Medulla oblongata (tissue), 1 donor: ENCODE results near the gene TSSK2.

Experiments used
- DNase-seq: peaks from one replicate; pipeline ENCODE4 v3.0.0-alpha.2; 2015; ENCODE audit errors: extremely low spot score

Gene TSSK2

DNA sequence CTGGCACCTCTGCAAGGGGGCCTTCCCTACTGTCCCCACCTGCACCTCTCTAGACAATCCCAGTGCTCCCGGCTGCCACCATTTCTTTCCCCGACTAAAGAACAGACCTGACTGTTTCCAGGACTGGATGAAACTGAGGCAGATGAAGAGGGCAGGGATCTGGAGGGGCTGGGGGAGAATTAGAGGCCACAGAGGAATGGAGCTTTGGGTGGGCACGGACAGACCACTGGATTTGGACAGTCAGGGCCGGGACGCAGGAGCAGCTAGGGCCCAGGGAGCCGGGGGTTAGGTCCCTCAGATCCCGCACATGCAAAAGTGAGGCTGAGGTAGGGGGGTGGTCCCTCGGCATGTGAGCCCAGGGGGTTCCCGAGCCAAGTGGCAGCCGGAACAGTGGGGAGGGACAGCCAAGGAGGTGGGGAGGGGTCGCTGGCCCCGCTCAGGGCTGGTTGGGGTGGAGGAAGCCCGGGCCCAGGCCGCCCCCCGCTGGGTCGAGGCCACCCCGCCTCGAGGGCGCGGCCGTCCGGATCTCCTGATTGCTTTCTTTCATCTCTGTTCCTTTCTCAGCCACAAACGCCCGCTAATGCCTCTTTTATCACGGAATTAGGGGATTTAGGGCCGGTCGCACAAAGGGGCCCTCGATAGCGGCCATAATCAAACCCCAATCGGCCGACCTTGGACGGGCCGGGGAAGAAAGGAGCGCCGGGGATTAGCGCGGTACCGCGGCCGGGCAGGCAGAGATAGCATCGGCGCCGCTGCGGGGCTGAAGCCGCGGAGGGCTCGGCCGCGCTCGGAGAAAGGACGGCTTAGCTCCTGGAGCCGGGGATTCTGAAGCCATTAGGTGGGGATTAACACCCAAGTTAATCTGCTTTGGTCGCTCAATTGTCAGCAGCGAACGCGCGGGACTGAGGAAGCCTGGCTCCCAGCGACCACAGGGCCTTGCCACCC lies 38.2 kb downstream of the TSSK2 start:
- no peak for DNase-seq

DNA sequence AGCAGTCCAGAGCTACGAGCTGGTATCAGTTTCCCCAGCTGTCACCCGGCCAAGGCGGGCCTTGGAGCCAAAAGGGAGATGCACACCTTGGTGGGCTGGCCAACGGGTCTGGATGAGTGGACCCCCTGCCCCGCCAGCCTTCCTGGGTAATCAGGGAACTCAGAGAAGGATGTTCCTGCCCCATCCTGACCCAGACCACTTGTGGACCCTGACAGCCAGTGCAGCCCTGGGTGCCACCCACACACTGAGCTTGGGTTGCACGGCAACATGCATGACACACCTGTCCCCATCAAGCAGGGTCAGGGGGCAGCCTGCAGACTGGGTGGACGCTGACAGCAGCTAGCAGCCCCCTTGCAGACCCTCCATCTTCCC lies 38.8 kb downstream of the TSSK2 start:
- DNase-seq, result no peak

DNA sequence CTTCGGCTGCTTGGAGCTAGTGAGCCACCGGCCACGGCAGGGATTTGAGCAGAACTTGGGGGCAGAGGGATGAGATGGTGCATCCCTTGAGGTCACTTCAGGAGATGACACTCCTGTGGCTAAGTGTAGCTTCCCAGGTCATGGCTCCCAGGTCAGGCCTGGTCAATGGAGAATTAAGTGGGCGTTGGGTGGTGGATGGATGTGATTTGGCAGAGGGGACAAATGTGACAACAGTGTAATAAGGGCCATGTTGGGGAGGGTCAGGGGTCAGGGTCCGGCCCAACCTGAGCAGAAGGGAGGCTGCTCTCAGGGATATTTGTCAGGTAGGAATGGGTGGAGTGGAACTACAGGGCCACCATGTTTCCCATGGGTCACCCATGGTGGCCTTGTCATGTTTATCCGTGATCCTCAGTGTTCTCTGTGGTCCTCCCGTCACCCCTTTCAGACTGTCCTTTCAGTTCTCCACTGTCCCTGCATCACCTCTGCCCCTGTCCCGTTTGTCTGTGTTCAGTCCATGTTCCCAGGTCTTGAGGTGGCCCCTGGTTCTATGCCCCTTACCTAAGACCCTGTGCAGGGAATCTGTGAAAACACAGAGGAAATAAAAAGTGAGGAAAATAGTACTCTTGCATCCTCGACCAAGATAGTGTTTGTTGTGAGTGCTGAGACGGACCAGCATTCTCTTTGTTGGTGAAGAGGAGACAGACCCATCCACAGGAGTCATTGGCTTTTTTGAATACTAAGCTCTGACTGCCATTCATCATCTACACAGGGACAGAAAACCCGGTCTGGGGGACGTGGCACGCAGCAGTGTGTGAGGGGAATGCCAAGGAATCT lies 41.3 kb downstream of the TSSK2 start:
- DNase-seq, result no peak

DNA sequence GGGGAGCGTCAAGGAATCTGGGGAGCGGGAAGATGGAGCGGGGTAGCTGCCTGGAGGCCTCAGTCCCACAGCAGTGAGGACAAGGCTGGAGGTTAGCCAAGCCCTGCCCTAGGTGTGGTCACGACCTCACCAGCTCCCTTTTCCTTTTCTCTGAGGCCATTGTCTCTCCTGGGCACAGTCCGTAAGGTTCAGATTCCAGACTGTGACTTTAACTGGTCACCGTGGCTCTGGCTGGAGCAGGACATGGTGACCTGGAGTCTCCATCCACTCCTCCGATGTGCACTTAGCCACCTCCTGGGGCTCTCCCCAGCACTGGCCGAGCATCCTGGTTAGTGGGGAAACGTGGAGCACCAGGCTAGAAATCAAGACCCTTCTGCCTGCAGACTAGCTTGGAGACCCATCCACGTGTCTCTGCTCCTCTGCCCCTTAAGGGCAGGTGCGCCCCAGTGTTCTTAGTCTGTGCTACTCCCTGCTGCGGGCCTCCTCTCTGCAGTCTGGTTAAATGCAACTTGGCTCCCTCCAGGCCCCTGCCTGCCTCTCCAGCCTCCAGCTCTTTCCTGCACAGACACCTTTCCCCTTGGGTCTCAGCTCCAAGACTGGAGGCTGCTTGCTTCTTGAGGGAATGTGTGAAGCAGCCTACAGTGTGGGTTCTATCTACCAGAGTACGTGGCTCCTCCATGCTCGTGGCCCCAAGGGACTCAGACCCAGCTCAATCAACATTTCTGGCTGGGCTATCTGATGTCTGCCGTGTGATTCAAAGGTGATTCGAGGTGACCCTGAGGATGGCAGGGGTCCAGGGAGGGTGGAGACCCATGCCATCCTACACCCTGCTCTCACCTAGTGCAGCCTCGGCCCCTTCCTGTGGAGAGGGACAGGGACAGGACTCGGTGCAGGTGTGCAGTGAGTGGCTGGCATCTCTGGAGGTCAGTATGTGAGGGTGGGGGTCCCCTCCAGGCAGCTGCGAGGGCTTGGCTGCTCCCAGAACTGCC lies 42.2 kb downstream of the TSSK2 start:
- DNase-seq, result no peak

DNA sequence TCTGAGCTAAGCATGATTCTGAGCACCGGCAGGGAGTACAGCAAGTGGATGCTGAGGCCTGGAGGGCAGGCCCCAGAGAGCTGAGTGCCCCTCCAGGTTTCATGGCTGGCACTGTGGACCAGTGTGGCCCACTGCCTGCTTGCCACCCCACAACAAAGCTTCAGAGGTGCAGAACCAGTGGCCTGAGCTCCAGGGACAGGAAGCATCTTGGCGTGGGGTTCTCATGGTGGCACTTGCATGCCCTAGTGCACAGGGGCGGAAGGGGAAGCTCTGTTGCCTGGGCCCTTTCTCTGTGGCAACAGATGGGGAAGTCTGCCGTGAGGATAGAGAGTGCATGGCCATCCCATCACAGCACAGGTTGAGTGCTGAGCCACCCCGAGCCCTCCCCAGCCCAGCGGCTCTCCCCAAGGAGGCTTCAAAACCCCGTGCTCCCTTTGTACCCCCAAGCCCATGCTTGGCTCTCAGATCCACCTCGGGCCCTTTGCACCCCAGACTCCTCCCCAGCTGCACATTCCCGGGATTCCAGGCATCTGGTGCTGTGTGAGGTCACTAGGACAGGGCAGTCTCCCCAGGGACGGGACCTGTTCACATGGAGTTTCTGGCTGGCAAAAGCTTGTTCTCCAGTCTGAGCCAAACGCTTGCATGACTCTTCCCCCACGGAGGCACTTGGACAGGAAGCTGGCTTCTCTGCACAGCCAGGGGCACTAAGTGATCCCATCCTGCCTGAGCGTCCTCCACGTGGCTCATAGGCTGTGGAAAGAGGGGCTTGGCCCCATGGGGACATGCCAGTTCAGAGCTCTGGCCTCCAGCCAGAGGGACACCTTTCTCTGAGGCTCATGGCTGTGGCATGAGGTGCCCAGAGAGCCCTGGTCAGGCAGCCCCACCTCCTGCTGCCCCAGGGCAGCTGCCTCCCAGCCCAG lies 43.3 kb downstream of the TSSK2 start:
- peak; percentile 24 for DNase-seq

DNA sequence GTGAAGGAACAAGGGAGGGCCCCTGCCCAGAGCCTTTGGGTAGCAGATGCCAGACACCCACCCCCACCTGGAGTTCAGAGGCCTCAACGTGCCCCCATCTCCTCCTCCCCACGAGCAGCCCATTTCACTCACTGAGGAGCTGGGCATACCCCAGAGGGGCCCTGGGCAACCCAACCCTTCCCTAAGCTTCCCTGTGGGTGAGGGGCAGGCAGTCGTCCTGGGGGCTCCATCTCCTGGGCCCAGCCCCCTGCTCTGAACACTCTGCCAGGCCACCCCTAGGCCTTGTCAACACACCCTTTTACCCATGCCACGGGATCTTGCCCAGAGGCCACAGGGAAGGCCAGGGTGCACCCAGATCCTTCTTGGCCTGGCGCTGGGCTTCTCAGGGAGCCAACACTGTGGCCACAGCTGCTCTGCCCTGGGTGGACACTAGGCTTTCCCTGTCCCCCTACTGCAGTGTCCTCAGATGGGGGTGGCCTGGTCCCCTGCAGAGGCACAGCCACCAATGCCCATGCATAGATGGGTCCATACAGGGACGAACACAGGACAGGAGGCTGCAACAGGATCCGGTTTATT lies 44.0 kb downstream of the TSSK2 start:
- DNase-seq, result no peak

DNA sequence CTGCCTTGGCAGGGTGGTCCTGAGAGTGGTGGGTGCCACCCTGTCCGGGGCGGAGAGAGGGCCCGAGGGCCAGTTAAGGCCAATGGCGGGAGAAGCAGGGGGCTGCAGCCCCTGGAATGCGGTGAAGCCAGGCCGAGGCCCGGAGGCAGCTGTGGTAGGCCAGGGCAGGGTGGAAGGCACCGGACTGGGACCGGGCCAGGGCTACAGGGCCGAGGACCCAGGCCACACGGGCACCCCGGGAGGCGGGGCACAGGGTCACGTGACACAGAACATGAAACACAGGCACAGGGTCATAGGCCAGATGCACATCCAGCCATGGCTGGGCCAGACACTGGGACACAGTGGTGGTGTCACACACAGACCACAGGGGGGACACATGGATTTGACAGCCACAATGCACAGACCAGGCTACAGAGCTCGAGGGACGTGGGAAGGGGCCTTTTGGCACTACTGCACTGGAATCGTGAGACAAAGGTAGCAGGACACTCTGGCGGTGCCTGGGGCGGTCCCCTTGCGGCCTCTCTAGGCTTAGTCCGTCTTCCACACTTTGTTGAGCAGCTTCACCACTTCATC lies 44.6 kb downstream of the TSSK2 start:
- no peak for DNase-seq

DNA sequence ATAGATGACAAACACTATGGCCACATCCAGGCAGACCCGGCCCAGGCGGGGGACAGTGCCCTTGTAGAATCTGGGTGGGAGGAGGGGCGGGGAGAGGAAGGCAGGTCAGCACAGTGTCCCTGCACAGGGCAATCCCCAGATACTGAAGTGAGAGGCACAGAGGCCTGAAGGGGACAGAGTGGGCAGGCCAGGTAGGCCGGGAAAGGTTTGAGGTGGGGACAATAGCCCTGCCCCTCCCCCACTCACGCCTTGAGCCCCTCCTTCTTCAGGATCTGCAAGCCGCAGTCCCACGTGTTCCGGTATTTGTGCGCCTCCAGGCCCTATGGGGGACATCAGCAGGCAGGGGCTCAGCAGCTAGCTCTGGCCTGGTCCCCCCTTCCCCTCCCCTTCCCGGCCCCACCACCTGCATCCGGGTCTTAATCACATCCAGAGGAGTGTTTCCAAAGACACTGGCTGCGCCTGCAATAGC lies 45.1 kb downstream of the TSSK2 start:
- DNase-seq, result no peak

DNA sequence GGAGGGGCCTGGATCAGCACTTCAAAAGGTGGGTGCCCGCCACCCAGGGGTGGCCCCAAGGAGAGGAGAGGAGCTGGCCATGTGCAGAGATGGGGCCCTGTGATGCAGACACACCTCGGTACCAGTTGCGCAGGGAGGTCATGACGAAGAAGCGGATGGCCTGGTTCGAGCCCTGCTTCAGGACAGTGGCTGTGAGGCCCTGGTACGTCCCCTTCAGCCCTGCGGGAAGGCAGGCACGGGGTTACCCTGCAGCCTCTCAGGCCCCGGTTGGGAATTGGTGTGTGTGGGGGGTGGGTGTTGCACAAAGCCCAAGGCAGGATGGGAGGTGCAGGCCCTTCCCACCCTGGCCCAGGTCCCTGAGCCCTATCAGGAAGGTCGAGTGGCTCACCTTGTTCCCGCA lies 45.6 kb downstream of the TSSK2 start:
- no peak for DNase-seq

DNA sequence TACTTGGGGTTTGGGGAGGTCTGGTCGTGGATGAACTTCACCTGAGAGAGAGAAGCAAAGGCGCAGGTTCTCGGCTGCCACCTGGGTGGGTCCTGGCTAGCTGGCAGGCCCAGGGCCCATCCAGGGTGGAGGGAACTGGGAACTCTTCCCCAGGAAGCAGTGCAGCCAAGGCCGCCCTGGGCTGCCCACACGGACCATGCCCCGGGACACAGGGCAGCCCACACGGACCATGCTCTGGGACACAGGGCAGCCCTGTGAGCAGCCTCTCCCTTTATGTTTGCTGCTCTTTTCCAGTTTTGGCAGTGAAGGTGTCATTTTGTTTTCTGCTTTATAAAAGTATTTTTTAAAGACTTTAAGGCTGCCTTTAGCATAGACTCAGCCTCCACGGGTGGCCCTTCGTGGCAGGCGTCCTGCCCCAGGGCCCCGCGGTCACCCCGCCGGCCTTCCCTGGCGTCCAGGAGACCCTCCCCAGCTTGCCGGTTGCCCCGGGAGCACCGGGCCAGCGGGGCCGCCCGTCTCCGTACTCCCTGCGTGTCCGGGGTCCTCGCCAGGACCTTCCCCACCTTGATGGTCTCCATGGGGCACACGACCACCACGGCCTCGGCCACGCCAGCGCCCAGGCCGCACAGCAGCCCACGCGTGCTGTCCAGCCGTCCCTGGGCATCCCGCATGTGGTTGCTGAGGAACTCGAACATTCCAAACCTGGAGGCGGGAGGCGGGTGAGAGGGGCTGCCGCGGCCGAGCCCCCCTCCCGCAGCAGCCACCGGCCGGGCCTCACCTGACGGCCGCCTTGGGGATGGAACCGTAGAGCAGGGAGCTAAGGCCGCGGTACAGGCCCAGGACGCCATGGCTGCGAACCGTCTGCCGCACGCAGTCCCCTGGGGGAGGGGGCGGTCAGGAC lies 46.3 kb downstream of the TSSK2 start:
- DNase-seq, result no peak

DNA sequence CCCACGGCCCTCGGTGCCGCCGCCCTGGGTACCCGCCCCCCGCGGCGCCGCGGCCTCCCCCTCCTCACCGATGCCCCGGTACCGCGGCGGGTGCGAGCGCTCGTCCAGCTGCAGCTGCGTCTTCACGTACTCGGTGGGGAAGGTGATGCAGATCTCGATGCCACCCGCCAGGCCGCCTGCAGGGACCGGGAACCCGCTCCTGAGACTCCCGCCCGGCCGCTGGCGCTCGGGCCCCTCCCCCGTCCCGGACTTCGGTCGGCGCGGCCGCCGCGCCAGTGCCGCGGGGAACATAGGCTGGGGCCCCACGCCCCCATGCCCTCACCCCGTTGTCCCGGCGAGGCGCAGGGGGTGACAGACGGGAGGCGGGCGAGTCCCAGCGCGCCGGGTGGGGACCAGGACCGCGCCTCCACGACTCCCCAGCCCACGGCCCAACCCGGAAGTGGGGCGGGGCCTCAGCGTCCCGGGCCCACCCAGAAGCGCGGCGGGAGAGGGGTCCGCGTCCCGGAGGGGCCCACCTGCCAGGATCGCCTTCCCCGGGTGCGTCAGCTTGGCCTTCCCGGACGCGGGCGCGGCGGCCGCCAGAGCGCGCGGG lies 47.1 kb downstream of the TSSK2 start:
- peak; percentile 41 for DNase-seq

DNA sequence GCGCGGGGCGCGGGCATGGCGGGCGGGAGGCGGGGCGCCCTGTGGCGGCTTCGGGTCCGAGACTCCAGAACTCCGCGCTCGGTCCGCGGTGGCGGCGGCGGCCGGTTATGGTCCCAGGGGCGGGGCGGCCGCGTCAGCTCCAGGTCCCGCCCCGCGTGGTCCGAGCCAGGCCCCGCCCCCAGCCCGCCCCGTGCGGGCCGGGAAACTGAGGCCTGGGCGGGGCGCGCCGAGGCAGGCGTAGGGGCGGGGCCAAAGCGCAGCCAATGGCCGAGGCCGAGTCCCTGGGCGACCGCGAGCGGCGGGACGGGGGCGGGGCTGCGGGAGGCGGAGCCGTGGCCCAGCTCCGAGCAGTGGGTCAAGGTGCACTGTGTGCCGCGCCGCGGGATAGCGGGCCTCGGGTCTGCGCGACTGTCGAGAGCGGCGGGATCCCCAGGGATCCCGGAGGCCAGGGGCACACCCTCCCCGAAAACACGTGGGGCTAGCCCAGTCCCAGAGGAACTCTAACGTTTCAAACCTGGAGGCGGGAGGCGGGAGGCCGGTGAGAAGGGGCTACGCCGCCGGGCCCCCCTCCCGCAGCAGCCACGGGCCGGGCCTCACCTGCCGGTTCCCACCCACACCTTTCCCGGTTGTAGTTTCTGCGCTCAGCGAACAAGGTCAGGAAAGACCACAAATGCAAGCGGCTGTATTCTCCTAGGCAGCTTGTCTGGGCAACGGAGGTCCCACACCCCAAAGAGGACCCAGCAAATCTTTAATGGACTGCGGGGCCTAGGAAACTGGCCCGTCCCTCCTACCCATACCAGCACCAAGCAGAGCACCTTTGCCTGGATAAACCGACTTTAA lies 47.8 kb downstream of the TSSK2 start, which contains the start of gene SLC25A1:
TSS of gene SLC25A1 (minus strand) at position 80 of the 840 bp plus-strand sequence. CDS start at position 17, 63 bp downstream.
- peak; percentile 94 for DNase-seq

DNA sequence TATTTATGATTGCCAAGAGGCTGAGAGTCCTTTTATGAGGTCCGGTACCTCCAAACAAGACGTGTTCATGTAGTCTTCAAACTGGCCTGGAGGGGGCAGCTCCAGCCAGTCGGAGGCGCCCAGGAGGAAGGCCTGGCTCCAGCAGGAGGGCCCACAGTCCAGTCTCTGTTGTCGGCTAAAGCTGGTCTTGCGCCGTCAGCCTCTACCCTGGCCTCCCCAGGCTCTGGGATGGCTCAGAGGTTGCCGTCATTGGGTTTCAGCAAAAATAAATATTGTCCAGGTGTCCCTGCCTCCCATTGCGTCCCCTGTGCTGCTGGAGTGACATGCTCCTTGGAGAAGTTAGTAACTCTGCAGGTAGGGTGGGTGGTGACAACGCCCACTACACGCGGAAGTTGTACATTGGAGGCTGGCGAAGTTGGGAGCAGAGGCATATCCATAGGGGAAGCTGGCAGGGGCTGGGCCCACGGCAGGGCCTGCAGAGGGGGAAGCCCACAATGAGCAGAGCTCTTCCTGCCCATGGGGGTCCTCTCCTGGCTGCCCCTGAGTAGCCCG lies 48.5 kb downstream of the TSSK2 start:
- DNase-seq, result peak; percentile 89

DNA sequence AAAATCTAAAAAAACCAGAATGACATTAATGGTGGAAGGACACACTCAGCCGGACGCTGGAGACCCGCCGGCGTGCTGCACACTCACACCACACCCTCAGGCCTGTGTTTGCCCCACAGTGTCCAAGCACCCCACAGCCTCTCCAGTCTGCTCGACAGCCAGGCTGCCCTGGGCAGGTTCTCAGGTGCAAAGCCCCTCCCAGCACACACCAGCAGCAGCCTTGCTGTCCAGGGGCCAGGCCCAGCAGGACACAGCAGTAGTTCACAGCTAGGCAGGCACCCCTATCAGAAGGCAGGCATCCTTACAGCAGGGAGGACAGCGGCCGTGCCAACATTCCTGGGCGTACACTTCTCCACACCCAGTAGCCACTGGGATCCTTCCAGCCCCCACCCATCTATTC lies 49.1 kb downstream of the TSSK2 start:
- no peak for DNase-seq

DNA sequence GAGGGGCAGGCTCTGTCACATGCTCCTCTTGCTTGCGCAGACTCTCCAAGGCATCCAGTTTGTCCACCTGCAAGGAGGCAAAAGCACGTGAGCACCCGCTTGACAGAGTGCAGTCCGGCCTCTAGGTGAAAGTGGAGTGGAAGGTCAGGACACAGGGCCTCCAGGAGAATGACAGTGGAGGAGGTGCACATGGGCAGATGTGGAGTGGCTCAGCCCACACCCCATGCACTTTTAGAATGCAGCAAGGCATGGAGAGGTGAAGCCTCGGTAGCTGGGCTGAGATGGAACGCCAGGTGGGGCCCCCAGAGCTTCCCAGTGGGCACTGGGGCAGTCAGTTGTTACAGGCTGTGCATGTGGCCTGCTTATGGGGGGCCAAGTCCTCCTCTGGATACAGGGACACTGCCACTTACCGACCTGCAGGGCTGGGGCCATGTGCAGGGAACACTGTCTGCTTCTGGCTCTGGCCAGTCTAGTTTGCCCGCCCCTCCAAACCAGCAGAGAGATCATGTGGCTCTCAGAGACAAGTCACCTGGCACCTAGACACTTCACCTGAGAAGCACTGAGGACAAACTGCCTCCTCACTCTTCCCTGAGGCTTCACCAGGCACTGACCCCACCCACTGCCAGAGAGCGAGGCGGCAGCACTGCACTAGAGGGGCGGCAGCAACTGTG lies 49.8 kb downstream of the TSSK2 start:
- no peak for DNase-seq

DNA sequence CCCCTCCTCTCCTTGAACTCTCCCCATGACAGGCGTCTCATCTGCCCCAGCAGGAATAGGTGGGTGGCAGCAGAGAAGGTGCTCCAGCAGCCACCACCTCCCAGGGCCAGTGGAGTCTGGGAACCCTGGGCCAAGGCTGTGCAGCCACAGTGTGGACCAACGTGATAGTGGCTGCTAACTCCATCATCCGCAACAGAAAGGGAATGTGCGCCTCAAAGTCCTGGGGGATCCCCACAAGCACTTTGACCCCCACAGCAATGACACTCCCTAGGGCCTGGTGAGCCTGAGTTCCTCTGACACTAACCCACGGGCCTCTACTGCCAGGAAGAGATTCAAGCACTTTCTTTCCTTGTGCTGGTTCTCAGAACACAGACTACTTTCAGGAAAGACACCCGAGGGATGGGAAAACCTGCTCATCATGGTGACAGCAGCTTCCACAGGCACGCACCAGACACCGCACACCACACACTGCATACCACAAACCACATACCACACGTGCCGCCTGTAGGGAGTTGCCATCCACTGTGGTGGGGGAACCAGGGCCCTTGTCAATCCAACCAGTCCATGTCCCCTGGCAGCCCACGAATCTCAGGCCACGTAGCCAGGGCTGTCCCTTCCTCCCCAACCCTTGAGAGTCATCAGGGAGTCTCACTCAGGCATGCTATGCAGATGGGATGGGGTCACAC lies 50.8 kb downstream of the TSSK2 start:
- DNase-seq, result no peak
